Sigmoid colon (tissue), 4 donors: ENCODE results near the gene CTTNBP2NL.

ENCODE experiments used
- CTCF ChIP-seq, 4 experiments: fragments of 450-650 bp in 3 of 4; fragments of 200-600 bp in 1 of 4; IDR thresholded peaks; one replicate each; pipeline ENCODE4 v1.5.1; 2016 to 2019; ENCODE audit warnings: antibody characterized with exemption in 4 of 4, mild to moderate bottlenecking in 3 of 4, moderate library complexity in 2 of 4
- POLR2AphosphoS5 ChIP-seq, 4 donors: sonication (generic); formaldehyde crosslinking; IDR thresholded peaks; one replicate each; pipeline ENCODE4 v1.6.1; 2017; ENCODE audit warnings: antibody characterized with exemption in 4 of 4

GRCh38 chr1:112417271-112417670 is 21.3 kb downstream of the CTTNBP2NL start:
- TF ChIP-seq POLR2AphosphoS5 (IDR thresholded peaks at IDR 0.05), result no peak
- no peak for TF ChIP-seq CTCF (IDR thresholded peaks at IDR 0.05)
